Measurements from ENCODE around the gene CDK5R1. TPM values are rescaled to one million over a fixed set of nuclear protein-coding genes. Genes with fewer than 3 reads are reported as not detected.

The CDK5R1 gene
- total RNA-seq, 1 experiment from 2014 or later = 4.0 TPM

- H3K4me1 Mint-ChIP-seq (ENCODE audit: insufficient read depth, unreplicated experiment) = peaks cover 16% of the 10 kb centered on the region
- no peaks in the 10 kb centered on the region for H3K9me3 Mint-ChIP-seq (ENCODE audit: unreplicated experiment)
- POLR2A ChIA-PET = interaction anchor here (0.7 to 1.9 kb wide), 6 partner anchors 11 to 344 kb away, joined by 3 to 11 read pairs (median 4); partner anchors contain the start of gene PSMD11
- H3K27ac Mint-ChIP-seq (ENCODE audit: low read depth, unreplicated experiment) = no peak overlapping the region
- H3K4me3 Mint-ChIP-seq (ENCODE audit: unreplicated experiment) = peak overlapping the region; percentile 80
- no TSS peak for BruUV-seq (replicated peaks)
- intact Hi-C loops (cut with micrococcal nuclease) = no loop called here
- no peak for TF ChIP-seq CTCF (IDR thresholded peaks at IDR 0.05; ENCODE audit: unreplicated experiment)
- H3K36me3 Mint-ChIP-seq (ENCODE audit: insufficient read depth, unreplicated experiment) = peaks cover 49% of the 10 kb centered on the region
- no peak for DNase-seq (ENCODE audit: unreplicated experiment)
- CTCF ChIA-PET = interaction anchor here (0.6 to 4.0 kb wide), 12 partner anchors 10 to 489 kb away, joined by 3 to 39 read pairs (median 4); no protein-coding TSS in a partner anchor
- H3K27me3 Mint-ChIP-seq (ENCODE audit: insufficient read depth, unreplicated experiment) = no peaks in the 10 kb centered on the region
Measured at GRCh38 chr17:32485261-32486110, 1.3 kb upstream of the CDK5R1 start.

GRCh38 chr17:32486111-32486700 is 587 bp upstream of the CDK5R1 start:
- intact Hi-C loops (cut with micrococcal nuclease) = no loop called here
- Mint-ChIP-seq H3K36me3 (ENCODE audit: insufficient read depth, unreplicated experiment) (peaks cover 43% of the 10 kb centered on the region), H3K9me3 (ENCODE audit: unreplicated experiment) (no peaks in the 10 kb centered on the region), H3K27me3 (ENCODE audit: insufficient read depth, unreplicated experiment) (no peaks in the 10 kb centered on the region), H3K4me1 (ENCODE audit: insufficient read depth, unreplicated experiment) (peaks cover 20% of the 10 kb centered on the region), H3K27ac (ENCODE audit: low read depth, unreplicated experiment) (no peak overlapping the region), H3K4me3 (ENCODE audit: unreplicated experiment) (peak overlapping the region; percentile 80)
- BruUV-seq (replicated peaks) = no TSS peak
- DNase-seq (ENCODE audit: unreplicated experiment) = peak; percentile 75
- TF ChIP-seq CTCF (IDR thresholded peaks at IDR 0.05; ENCODE audit: unreplicated experiment) = no peak
- ChIA-PET POLR2A (interaction anchor here (0.7 to 1.9 kb wide), 11 partner anchors 10 to 390 kb away, joined by 3 to 11 read pairs (median 3); partner anchors contain the start of genes MYO1D and PSMD11), CTCF (interaction anchor here (0.6 to 2.9 kb wide), 9 partner anchors 12 to 489 kb away, joined by 3 to 16 read pairs (median 3); partner anchors contain the start of genes MYO1D and PSMD11)

GRCh38 chr17:32487473-32488176 is 832 bp downstream of the CDK5R1 start:
- peak overlapping the region; percentile 42 for H3K27ac Mint-ChIP-seq (ENCODE audit: low read depth, unreplicated experiment)
- TF ChIP-seq CTCF (IDR thresholded peaks at IDR 0.05; ENCODE audit: unreplicated experiment) = no peak
- ChIA-PET POLR2A (interaction anchor here (0.6 to 1.9 kb wide), 8 partner anchors 9 to 389 kb away, joined by 3 to 11 read pairs (median 4); partner anchors contain the start of genes MYO1D and PSMD11), CTCF (interaction anchor here (0.6 to 2.2 kb wide), 9 partner anchors 8 to 945 kb away, joined by 3 to 8 read pairs (median 4); partner anchors contain the start of gene PSMD11)
- H3K4me3 Mint-ChIP-seq (ENCODE audit: unreplicated experiment) = peak overlapping the region; percentile 80
- H3K36me3 Mint-ChIP-seq (ENCODE audit: insufficient read depth, unreplicated experiment) = peaks cover 29% of the 10 kb centered on the region
- H3K27me3 Mint-ChIP-seq (ENCODE audit: insufficient read depth, unreplicated experiment) = no peaks in the 10 kb centered on the region
- intact Hi-C loops (cut with micrococcal nuclease) = loop anchor here (1.0 kb wide), 1 partner anchor 268 kb away; no protein-coding TSS in a partner anchor
- peaks cover 30% of the 10 kb centered on the region for H3K4me1 Mint-ChIP-seq (ENCODE audit: insufficient read depth, unreplicated experiment)
- DNase-seq (ENCODE audit: unreplicated experiment) = no peak
- no peaks in the 10 kb centered on the region for H3K9me3 Mint-ChIP-seq (ENCODE audit: unreplicated experiment)
- BruUV-seq (replicated peaks) = no TSS peak
